ENCODE measurements around the gene SEC14L2. TPM values are rescaled to one million over a fixed set of nuclear protein-coding genes. Genes with fewer than 3 reads are reported as not detected.
A peak's percentile ranks its signal among the peaks of the same experiment; 100 is the strongest.

SEC14L2 gene
- total RNA-seq, 1 experiment from 2014 or later = 33.5 TPM

GRCh38 chr22:30444632-30445437, 48.0 kb downstream of the SEC14L2 start (continued):
- TF ChIP-seq FOSL1 (IDR thresholded peaks at IDR 0.05; ENCODE audit: low read depth) = no peak; the same call in 1 of the 2 replicates
- TF ChIP-seq EZH2phosphoT487 (IDR thresholded peaks at IDR 0.05; ENCODE audit: borderline replicate concordance) = no peak
- no peak for TF ChIP-seq ELF1 (IDR thresholded peaks at IDR 0.05; ENCODE audit: borderline replicate concordance, low read depth)
- no peak for TF ChIP-seq CEBPB (IDR thresholded peaks at IDR 0.05; ENCODE audit: low read depth)
- peak; percentile 75 for TF ChIP-seq YY1 (IDR thresholded peaks at IDR 0.05; ENCODE audit: extremely low read depth, insufficient replicate concordance, low read depth, low read length)

GRCh38 chr22:30445438-30446145, 48.8 kb downstream of the SEC14L2 start:
- DNase-seq (ENCODE audit: low read depth, low spot score) (no peak), ATAC-seq (peak; percentile 43)
- Histone ChIP-seq H4K20me1 (ENCODE audit: insufficient read depth) (no peaks in the 10 kb centered on the region), H3K9ac (ENCODE audit: low read length) (peak overlapping the region; percentile 25; the same call in 1 of the 2 replicates), H3K4me3 (replicated peaks in 1 of 2; ENCODE audit: low read depth in 1 of 2, low read length in 2 of 2) (no peak overlapping the region), H3K27ac (ENCODE audit: low read depth, low read length) (no peak overlapping the region), H3K4me2 (ENCODE audit: low read length) (peak overlapping the region; percentile 43), H3K9me3 (ENCODE audit: control insufficient read depth in 1 of 2, insufficient read depth in 1 of 2, low read depth in 1 of 2, low read length in 2 of 2) (no peaks in the 10 kb centered on the region), H3K9me2 (ENCODE audit: insufficient read depth) (no peaks in the 10 kb centered on the region), H3K36me3 (ENCODE audit: control insufficient read depth in 1 of 2, insufficient read depth in 2 of 2, low read length in 2 of 2) (no peaks in the 10 kb centered on the region), H3K4me1 (ENCODE audit: control insufficient read depth in 1 of 2, insufficient read depth in 2 of 2, low read length in 2 of 2) (peaks cover 6 to 40% of the 10 kb centered on the region in 2 experiments), H3K27me3 (ENCODE audit: insufficient read depth, low read length) (no peaks in the 10 kb centered on the region), H2AFZ (ENCODE audit: low read depth, low read length, poor library complexity, severe bottlenecking) (peak overlapping the region; percentile 95), H3K79me2 (ENCODE audit: insufficient read depth, low read length) (no peaks in the 10 kb centered on the region)
- POLR2A ChIA-PET = interaction anchor here (0.9 to 2.0 kb wide), 4 partner anchors 20 to 309 kb away, joined by 3 to 8 read pairs (median 3); partner anchors contain the start of gene MTFP1
- intact Hi-C loops (cut with micrococcal nuclease) = loop anchor here (1.0 to 2.0 kb wide), 3 partner anchors 40 to 309 kb away; no protein-coding TSS in a partner anchor
- no TSS peak for BruUV-seq (replicated peaks)
- CTCF ChIA-PET = interaction anchor here (0.7 to 3.6 kb wide), 13 partner anchors 12 to 309 kb away, joined by 3 to 14 read pairs (median 5); partner anchors contain the start of genes MTFP1, RNF215 and TCN2
- TF ChIP-seq ZFX (IDR thresholded peaks at IDR 0.05) = no peak
- TF ChIP-seq TCF7L2 (IDR thresholded peaks at IDR 0.05; ENCODE audit: borderline replicate concordance, extremely low read depth, insufficient read depth, insufficient read length) = no peak
- RAD21 ChIA-PET (ENCODE audit: low non-redundant PET in 1 of 2, low total read pairs in 2 of 2, uncharacterized antibody in 2 of 2, unreplicated experiment in 2 of 2) = interaction anchor here in 1 of 2 experiments (0.6 to 1.1 kb wide), 3 partner anchors 40 to 161 kb away, joined by 4 to 9 read pairs (median 4); partner anchors contain the start of gene TCN2

Measured in HCT116 (cell line).